GM18951 (cell line): Measurements from ENCODE around the gene CRYBA2.

Source experiments
- POLR2A ChIP-seq: IDR thresholded peaks from 4 replicates; pipeline ENCODE4 v1.6.1; 2011; ENCODE audit warnings: mild to moderate bottlenecking; ENCODE audit not compliant: insufficient read length, insufficient read depth; ENCODE audit errors: extremely low read depth
- in situ Hi-C: fragments of 300-500 bp; cut with MboI; formaldehyde crosslinking; loops from one replicate; pipeline ENCODE4 v1.12.0; 2022; ENCODE audit warnings: low sequenced_read_pairs, mixed read lengths, inconsistent platforms; ENCODE audit not compliant: unreplicated experiment

Gene CRYBA2

DNA sequence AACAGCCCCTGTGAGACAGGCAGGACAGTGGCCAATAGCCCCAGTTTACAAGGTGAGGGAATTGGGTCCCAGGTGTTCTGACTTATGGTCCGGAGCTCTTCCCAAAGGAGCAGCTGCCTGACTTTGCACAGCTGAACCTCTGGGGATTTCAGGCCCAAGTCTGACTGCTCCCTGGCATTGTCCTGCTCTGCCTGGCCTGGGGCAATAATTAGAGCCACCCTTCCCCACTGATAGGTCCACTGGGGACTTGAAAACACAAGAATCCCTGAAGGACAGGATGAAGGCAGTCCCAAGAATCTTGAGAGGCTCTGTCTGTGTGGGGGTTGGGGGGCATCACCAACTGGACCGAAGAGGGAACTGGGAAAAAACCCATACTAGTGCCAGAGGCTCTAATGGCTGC is 4.6 kb downstream of the CRYBA2 start:
- no peak for TF ChIP-seq POLR2A

DNA sequence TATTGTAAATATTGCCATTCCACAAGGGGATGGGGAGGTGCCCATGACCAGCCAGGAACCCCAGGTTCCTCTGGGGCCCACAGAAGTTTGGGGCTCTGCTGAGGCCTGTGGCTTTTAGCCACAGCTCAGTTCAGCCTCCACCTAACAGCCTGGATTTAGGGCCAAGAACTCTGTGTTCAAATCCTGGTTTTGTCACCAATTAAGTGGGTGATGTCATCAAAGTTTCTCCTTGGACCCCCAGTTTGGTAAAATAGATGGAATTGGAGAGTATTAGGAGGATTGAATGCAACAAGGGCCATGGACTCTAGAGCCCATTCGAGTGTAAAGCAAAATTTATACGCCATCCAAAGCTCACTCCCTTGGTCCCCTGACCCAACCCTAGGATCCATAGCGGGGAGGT is 5.1 kb downstream of the CRYBA2 start:
- in situ Hi-C loops: no loop called here
- no peak for TF ChIP-seq POLR2A

More for the DNA sequence above, 4.6 kb downstream of the CRYBA2 start:
- in situ Hi-C loops: no loop called here

- TF ChIP-seq POLR2A: no peak
- in situ Hi-C loops: no loop called here
Observed at GRCh38 chr2:218986148-218986761, 7.0 kb downstream of the CRYBA2 start.

DNA sequence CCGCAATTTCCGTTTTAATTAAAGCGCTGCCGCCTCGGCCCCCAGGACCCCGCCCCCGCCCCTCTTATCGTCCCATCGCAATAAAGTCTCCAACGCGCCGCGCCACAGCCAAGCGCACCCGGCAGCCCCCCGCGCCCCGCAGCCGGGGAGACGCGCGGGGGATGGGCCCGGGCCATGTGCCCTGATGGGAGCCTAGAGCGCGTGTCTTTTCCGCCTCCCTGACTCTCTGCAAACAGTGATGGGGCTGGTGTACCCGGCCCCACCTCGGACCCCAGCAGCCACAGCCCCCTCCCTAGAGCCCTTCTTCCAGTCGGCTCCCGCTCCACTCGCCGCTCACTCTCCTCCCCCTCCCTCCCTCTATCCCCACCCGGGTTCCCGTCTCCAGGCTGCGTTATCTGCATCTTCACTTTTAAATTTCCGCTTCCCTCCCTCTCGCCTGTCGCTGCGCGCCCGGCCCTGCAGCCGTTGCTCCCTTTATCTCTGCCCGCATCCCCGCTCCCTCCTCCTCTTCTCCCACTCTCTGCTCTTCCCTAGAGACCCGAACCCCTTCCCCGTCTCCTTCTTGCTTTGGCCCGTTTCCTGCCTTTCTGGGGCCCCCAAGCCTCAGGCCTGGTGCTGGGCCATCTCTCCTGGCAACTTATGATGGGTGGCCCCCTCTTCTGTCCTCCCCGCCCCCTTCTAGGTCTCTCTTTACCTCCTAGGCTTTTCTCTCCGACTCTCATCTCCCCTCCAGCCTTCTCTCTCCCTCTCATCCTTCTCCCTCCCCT is 7.7 kb downstream of the CRYBA2 start:
- no peak for TF ChIP-seq POLR2A
- in situ Hi-C loops: no loop called here

DNA sequence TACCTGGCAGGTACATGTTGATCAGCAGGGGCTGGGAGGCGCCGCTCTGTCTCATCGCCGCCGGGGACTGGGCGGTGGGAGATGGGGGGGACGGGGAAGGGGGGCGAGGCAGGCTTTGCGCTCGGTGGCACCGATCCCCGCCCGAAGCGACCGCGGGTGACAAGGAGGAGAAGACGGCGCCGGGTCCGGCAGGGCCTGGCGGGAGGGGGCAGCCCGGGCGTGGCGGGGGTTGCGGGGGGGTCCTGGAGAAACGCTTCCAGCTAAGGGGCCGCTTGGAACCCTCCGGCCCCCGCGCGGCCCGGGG is 8.2 kb downstream of the CRYBA2 start, which contains the start of gene FEV:
Gene FEV (minus strand): TSS at position 164 of the 304 bp plus-strand sequence. CDS start 109 bp downstream, at position 55.
- in situ Hi-C loops: no loop called here
- TF ChIP-seq POLR2A: no peak

GRCh38 chr2:218984239-218985020 is 8.8 kb downstream of the CRYBA2 start:
- no peak for TF ChIP-seq POLR2A
- in situ Hi-C loops: no loop called here

DNA sequence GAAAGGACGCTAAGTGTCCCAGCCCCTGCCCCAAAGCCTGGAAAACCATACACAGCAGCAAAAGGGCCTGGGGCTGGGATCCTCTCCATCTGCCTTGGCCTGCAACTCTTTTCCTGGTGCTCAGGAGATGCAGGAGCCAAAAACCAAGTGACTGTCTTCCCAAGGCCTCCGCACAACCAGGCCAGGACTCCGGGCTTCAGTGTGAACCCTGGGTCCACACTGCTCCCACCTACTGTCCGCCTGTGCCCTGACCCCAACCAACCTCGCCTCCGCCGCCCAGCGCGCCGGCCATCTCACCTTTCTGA is 9.3 kb downstream of the CRYBA2 start:
- in situ Hi-C loops: no loop called here
- no peak for TF ChIP-seq POLR2A

- no peak for TF ChIP-seq POLR2A
- in situ Hi-C loops: no loop called here
Observed at GRCh38 chr2:218983263-218983933, 9.8 kb downstream of the CRYBA2 start.

DNA sequence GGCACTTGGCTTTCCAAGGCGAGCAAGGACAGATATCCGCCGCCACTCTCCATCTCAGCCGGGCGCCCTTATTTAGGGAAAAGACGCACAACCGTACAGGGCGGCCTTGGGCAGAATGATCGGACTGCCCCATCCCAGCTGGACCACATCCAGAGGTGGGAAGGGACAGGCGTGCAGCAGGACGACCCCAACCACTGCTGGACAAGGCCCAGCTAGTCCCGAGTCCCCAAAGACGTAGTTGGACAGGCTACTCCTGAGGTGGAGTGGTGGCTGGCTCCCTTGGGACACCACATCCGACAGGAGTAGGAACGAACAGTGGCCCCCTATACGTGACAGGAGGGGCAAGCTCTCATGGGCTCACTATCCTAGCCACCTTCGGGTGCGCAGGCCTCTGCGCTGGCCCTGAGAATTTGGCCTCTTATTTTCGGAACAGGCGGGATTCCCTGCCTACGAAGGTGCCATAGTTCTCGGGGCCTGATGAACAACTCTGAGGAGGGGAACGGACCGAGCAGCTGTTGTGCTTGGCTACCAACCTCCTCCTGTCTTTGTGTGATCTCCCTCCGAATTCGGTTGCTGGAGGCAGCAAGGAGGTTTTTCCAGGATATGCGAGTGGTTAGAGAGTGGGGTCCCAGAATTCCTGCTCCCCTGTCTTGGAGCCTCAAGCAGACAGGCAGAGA is 10.5 kb downstream of the CRYBA2 start:
- in situ Hi-C loops: no loop called here
- no peak for TF ChIP-seq POLR2A

DNA sequence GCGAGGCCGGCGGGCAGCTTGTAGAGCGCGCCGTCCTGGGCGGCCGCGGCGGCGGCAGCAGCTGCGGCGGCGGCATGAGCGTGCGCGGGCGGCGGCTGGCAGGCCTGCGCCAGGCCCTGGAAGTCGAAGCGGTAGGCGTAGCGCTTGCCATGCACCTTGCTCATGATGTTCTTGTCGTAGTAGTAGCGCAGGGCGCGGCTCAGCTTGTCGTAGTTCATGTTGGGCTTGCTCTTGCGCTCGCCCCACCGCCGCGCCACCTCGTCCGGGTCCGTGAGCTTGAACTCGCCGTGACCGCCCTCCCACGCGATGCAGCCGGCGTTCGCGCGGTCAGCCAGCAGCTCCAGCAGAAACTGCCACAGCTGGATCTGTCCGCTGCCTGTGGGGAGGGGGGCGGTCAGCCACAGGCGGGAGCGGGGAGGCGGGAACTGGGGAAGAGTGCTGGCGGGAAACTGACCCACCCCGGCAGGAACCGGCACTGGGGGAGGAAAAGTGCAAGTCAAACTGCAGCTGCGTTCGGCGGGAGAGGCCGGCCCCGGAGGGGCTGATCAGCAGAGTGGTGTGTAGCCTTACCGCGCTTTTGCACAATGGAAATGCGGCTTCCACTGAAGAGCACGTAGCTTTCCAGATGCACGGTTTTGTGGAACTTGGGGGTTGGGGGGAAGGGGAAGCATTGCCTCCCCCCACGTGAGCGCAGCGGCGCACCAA is 11.2 kb downstream of the CRYBA2 start:
- TF ChIP-seq POLR2A: no peak
- in situ Hi-C loops: no loop called here

DNA sequence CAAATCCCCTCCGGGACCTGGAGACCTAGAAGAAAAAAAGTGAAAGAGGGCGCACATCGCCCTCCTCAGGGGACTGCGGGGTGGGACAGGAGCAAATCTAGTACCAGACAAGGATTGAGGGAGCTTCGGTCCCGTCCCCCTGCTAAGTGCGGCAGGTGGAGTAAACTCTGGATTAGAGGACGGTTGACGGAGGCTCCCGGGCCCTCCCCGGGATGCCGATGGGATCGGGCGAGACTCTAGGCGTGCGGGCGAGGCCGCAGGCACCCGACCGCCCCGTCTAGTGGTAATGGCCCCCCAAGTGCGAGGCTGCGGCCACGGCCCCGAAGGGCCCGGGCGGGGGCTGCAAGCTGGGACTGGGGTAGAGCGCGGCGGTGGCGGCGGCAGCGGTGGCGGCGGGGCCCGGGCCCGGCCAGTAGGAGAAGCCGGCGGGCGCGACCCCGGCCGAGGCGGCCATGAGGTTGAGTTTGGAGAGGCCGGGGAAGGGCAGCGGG is 11.8 kb downstream of the CRYBA2 start:
- in situ Hi-C loops: no loop called here
- no peak for TF ChIP-seq POLR2A

- in situ Hi-C loops: no loop called here
- TF ChIP-seq POLR2A: no peak
Observed at GRCh38 chr2:218980735-218981389, 12.4 kb downstream of the CRYBA2 start.
